ENCODE measurements around the gene SEC14L2.

DNA sequence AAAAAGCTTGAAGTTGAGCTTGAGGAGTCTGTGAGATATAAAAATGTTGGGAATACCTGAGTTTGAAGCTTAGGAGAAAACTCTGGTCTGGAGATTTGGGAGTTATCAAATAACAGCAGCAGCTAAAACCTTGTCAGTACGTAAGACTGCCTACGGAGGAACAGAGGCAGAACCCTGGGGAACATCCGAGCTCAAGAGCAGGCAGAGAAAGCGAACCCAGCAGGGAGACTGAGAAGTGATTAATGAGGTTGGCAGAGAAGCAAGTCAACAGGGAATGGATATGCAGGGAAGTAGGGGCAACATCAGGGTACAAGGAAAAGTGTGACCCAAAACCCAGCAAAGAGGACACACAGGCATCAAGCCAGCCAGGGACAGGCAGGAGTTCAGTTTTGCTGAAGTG lies 16.2 kb downstream of the SEC14L2 start:
- no peak for TF ChIP-seq POLR2A (IDR thresholded peaks at IDR 0.05; ENCODE audit: low read depth, low read length)
- TF ChIP-seq POLR2AphosphoS5 (IDR thresholded peaks at IDR 0.05; ENCODE audit: low read depth, low read length): no peak

Data from GM12891 (cell line).